HL-60/S4 (cell line): ENCODE data around the gene EIF5AL1.

Experiments used
- in situ Hi-C: fragments of 300-500 bp; cut with MboI; formaldehyde crosslinking; loops from 2 replicates; pipeline ENCODE4 v1.14.3; 2022; ENCODE audit warnings: low sequenced_read_pairs

The EIF5AL1 gene

DNA sequence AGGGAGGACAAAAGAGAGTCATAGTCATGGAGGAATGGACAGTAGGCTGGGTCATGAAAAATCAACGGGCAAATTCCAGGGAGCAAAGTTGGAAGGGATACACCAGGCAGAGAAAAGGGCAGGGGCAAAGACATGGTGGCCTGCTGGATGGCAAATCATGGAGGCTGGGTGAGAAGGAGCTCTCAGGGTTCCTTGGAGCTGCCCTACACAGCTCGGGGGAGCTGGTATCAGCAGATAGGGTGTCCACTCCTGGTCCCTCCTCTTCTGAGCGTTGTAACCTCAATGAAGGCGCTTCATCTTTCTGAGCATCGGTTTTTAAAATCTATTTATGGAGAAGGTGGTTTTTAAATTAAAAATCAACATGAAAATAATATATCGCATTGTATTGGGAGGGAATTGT, 27.9 kb upstream of the EIF5AL1 start:
- in situ Hi-C loops: no loop called here

DNA sequence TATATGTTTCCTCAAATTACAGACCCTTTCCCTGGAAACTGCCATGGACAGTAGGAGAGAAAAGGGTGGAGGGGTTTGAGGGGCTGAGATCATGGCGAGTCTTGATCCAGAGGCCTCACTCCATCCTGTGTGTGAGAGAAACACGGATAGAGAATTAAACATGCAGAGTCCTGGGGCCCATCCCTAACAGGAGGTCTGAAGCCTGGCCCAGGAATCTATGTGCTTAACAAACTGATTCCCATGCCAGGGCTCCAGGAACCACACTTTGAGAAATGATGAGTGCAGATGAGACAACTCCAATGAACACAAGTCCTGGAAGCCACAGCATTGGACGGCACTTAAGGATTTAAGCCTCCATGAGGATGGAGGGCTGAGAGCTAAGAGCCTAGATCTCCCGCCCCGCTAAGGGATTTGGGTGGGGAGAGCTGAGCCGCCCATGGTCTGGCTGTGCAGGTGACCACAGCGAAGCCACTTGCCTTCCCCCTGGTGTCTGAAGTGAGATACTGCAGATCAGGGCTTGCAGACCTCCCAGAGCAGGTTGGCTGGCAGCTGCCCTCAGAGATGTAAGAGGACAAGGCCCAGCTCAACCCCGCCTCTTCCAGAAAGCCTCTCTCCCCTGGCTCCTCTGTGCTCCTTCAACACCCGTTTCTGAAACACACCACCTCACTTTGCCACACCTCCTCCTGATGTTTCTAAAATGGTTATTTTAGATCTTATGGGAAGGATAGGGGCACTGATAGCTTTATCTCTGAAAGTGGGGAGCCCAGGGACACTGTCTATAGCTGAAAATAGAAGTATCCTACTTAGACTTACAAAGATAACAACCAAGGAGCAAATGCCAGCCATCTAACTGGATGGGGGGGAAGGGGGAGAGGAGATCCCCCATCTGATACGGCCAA, 24.8 kb upstream of the EIF5AL1 start:
- in situ Hi-C loops: no loop called here

DNA sequence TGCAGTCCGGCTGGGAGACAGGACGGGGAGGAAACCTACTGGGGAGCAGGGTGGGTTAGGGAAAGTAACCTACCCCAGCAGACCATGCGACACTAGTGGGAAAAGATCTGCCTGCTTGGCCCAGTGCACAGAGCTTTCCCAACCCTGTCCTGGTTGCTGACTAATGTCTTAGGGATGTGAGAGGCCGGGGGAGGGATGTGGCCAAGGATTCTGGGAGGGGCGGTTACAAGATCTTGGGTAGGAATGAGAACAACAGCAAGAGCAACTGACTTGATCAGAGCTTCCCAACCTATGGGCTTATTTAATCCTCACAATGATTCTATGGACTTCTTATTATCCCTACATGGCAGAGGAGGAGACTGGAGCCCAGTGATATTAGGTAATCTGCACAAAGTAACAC, 24.0 kb upstream of the EIF5AL1 start:
- in situ Hi-C loops: no loop called here

DNA sequence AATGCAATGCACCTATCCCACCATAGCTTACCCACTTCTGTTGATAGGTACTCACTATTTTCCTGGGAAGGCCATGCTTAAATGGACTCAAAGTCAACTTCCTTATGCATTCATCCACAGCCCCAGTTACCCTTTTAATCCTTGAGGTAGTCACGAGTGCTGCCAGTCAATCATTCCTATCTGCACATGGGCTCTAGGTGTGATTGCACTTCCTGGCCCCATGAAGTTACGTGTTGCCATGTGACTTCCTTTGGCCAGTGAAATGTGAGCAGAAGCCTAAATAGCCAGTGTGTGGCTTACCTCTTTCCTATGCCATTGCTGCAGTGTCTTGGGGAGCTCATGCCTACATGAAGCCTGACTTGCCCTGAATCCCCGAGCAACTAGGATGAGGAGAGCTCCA, 23.5 kb upstream of the EIF5AL1 start:
- in situ Hi-C loops: no loop called here

DNA sequence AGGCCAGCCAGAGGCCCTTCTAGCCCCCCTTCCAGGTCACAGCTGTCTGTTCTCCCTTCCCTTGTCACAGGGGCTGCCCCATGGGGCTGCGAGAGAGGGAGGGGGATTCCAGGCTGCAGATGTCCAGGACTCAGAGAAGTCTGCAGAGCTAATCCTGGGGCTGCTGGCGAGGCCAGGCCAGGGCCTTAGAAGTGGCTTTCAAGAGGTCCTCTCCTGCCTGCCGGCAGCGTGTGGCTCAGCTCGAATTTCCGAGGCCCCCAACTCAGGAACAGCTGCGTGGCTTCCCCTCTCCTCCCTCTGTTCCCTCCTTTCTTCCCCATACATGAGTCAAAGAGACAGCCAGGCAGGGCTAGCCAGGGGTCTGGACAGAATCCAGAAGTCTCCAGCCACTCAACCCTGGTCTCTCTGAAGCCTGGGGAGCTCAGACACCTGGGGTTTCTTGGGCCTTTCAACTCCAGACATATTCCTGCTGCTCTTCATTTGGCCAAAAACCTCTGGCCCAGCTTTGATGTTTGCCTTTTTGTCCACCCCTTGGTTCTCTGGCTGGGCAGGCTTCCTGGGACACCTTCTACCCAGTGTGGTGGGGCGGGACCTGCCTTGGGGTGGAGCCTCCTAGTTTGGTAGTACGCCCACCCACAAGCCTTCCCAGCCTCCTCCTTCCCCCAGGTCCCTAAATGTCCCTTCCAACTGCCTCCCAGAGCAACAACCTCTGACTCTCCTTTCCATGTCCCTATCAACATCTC, 21.8 kb upstream of the EIF5AL1 start:
- in situ Hi-C loops: no loop called here

DNA sequence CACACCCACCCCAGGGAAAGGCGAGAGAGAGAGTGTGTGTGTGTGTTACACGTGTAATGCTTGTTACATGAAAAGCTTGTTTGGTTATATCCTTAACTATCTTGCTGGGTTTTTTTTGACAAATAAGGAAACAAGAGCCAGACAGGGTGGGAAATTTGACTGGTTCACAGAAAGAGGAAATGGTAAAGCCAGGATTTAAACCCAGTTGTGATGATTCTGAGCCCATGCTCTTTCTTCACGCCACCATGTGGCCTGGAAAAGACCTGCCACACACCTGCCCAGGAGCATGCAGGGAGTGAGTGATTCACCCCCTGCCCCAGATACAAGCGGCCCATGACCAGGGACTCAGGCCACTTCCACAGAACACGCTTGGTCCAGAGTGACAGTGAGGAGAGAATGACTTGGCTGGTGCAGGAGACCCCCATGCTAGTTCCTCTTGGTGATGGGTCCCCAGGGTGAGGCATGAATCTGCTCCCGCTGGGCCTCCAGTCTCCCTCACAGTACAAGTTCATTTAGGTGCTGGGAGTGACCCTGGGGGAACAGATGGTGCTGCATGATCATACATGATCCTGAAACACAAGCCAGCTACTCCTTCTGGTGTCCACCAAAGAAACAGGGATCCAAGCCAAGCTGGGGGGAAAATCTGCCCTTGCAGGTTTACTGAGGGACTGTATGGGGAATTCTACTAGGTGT, 21.0 kb upstream of the EIF5AL1 start:
- in situ Hi-C loops: no loop called here

DNA sequence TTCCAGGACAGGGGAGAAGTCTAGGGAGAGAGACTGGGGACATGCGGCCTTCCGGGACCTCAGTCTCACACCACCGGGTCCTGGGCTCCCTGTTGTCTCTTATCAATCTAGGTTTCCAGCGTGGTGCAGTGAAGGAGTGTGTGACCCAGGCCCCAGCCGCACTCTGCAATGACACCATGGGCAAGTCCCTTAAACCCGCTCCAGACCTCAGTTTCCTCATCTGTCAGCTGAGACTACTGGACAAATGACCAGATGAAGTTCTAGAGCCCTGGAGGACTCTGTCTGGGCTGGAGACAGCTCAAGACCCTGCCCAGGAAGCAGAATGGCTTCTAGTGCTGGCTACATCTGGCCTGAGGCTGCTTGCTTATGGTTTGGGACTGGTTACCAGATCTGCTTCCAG, 20.1 kb upstream of the EIF5AL1 start:
- in situ Hi-C loops: no loop called here

DNA sequence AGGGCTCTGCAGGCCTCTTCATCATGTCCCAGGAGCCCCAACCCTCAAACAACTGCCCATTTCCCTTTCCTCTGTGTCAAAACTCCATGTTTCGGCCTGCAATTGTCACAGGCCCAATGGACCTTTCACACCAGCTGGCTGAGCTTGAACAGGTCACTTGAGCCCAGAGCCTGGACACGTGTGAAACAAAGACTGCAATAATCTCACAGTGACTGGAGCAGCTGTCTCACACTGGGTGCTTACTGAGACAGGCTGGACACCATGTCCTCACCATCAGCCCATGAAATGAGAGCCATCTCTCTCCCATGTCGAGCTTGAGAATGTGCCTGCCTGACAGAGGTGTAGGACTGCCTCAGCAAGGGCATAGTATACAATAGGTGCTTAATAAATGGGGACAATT, 19.5 kb upstream of the EIF5AL1 start:
- in situ Hi-C loops: no loop called here

DNA sequence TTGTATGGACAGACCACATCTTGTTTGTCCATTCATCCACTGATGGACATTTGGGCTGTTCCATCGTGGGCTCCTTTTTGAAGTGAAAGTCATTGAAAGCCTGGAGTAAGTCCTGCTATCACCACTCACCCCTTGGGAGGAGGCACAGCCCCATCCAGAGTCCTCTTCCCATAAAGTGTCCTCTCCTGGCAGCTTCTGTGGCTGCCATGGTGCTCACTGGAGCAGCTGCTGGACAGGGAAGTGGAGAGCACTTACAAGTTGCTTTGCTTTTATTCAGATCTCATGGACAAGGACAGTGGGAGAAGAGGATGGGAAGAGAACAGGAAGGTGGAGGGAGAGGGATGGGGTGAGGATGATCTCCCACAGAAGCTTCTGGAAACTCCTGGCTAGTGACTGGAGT, 18.5 kb upstream of the EIF5AL1 start:
- in situ Hi-C loops: no loop called here

DNA sequence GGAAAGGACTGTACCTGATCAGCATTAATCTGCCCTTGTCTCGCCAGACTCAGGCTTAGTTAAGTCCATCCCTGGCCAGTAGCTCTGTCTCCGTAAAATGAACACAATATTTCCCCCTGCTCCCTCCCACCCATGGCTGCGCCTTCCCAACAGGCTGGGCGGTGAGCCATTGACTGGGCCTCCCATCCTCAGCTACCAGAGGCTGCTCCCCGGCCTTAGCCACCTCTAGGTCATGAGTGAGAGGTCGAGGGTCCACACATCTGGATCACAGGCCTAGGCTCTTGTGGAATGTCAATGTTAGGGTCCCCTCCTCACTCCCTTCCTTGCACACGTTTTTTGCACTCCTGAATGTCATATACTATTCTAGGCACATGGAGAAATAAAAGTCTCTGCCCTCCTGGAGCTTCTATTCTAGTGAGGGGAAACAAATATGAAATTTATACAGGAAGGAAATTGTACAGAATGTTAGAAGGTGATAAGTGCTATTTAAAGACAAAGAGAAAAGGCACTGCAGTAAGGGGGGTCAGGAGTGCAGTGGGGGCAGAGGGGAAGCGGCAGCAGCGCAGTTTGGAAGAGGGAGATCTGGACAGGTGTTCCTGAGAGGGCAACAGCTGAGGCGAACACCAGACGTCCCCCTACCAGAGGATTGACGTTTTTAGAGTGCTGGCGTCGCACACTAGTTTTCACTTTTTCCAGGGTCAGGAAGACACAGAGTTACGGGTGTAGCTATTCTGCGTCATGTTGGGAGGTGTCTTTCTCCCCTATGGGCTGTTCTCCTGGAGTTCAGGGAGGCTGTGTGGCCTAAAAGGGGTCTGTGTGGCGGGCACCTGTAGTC, 17.2 kb upstream of the EIF5AL1 start:
- in situ Hi-C loops: no loop called here

DNA sequence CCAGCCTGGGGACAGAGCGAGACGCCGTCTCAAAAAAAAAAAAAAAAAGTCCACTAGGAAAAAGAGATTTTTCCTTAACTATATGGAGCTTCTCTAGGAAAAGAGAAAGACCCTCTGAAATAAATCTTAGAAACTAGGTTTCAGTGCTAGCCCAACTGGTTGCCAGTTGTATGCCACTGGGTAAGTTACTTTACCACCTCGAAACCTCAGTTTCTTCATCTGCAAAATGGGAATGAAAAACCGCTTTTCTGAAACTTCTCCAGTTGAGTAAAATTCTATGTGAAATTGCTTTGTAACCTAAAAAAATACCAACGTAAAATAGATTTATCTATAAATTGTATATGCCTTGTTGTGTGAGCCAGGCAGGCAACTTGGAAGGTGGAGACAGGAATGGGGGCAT, 16.5 kb upstream of the EIF5AL1 start:
- in situ Hi-C loops: no loop called here

DNA sequence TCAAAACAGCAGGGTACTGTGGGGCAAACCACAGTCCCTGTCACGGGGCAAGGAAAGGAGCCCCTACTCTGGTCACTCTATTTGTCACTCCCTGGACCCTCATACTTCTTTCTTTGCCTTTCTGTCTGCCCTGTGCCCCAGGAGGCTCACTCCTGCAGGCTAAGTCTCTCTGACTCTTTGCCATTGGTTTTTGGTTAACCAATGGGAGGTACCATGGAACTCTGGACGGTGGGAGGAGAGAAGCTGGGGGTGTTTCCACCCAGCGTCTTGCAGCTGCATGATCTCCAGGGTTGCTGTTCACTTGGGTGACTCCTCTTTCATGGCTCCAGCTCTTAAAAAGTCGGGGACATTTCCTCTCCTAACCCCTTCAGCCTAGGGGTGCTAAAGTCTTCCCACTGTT, 15.4 kb upstream of the EIF5AL1 start:
- in situ Hi-C loops: no loop called here

DNA sequence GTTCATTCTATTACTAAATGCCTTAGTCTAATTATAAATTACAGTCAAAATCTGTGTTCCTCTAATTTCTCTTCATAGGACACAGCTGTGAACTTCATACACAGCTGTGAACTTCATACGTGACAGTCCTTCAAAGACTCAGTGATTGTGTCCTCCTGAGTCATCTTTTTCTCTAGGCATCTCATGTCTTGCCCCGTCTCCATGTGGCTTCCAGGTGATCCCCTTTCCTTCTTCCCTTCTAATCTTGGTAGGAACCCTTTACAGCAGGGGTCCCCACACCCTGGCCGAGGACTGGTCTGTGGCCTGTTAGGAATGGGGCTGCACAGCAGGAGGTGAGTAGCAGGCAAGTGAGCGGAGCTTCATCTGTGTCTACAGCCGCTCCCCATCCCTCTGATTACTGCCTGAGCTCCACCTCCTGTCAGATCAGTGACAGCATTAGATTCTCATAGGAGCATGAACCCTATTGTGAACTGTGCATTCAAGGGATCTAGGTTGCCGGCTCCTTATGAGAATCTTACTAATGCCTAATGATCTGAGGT, 14.0 kb upstream of the EIF5AL1 start:
- in situ Hi-C loops: no loop called here

DNA sequence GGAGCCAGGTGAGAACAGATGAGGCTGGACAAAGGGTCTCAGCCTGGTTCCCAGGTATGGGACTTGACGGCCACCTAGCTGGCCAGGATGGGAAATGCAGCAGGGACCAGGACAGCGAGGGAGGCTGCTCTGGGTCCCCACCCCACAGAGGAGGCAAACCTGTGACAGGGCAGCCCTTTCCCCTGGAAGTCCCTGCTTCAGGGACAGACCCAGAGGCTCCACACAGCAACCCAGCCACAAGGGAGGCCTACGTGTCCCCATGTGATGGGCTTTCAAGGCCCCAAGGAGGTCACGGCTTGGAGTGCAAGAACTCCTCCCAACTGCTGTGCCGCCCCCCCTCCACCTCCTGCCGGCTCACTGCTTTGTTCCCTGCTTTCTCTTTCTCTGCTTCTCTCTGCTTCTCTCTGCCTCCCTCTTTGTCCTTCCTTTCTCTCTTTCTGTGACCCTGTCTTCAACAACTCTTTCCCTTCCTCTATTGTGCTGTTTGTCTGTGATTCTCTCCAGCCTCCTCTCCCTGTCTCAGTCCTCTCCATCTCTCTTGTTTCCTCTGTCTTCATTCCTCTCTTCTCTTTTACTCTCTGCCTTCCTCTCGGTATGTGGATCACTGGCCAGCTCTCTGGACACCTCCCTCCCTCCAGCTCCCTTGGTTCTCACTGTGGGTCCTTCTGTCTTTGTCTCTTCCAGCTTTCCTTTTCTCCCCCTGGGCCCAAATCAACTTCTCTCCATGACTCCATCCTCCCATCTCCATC, 9.6 kb upstream of the EIF5AL1 start:
- in situ Hi-C loops: loop anchor here (25.0 kb wide), 2 partner anchors 635 to 710 kb away; partner anchors contain the start of genes ANXA11 and PLAC9

DNA sequence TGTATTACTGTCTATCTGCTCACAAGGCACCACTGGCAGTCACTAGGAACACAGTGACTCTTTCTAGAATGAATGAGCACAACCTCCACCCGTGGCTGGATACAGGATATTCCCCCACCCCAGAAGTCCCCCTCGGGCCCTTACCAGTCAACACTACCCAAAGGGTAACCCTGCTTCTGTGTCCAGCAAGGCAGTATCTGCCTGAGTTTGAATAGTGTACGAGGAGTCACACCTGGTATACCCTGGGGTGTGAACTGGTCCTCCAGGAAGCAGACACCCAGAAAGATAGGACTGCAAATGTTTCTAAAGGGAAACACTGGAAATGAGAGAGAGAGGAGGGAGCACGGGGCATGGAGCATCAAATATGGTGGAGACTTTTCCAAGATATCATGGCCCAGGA, 8.5 kb upstream of the EIF5AL1 start:
- in situ Hi-C loops: loop anchor here (25.0 kb wide), 2 partner anchors 634 to 709 kb away; partner anchors contain the start of genes ANXA11 and PLAC9

DNA sequence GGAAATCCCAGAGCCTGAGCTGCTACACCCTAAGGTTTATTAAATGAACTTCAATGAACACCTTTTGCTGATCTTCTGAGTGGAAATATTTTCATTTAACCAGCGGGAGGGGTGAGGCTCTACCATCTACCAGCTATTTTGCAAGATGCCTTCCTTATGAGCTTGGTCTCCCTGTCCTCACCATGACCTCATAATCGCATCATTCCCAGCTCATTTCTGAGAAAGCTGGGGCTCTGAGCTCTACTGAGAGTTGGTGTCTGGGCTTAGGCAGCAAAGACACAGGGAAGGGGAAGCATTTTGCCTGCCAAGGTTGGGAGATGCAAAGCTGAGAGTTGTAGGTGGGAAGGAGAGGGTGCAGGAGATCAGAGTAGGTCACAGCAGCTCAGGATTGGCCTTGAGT, 7.8 kb upstream of the EIF5AL1 start:
- in situ Hi-C loops: loop anchor here (25.0 kb wide), 2 partner anchors 633 to 708 kb away; partner anchors contain the start of genes ANXA11 and PLAC9

DNA sequence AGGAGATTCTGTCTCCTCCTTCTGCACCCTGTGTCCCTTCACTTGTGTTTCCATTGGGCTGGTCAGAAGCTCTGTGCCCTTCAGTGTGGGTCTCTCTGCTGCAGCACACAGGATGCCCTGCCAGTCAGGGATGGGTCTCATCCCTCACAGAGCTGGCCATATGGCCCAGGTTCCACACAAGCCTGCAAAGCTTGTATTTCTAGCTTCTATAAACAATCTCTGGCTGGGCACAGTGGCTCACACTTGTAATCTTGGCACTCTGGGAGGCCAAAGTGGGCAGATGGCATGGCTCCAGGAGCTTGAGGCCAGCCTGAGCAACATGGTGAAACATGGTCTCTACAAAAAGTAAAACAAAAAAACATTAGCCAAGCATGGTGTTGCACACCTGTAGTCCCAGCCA, 7.0 kb upstream of the EIF5AL1 start:
- in situ Hi-C loops: loop anchor here (25.0 kb wide), 2 partner anchors 632 to 707 kb away; partner anchors contain the start of genes ANXA11 and PLAC9

DNA sequence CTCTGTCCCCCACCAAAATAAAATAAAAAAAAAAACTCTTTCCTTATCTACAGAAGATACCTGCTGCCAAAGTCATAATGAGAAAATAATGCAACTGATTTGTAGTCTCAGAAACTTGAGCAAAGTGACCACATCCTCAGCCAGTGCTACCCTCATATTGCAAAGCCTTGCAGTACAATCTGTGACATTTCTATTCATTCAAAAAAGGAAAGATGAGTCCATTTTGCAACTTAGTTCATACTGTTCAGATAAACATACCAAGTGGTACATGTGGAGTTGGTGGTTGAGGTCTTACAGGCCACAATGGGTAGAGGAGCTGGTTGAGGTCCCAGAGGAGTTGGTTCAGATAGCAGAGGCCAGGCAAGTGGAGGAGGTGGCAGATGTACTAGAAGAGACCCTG, 6.5 kb upstream of the EIF5AL1 start:
- in situ Hi-C loops: loop anchor here (25.0 kb wide), 2 partner anchors 631 to 706 kb away; partner anchors contain the start of genes ANXA11 and PLAC9
